ENCODE measurements around the gene CNDP2.

- TF ChIP-seq EZH2 (IDR thresholded peaks at IDR 0.05; ENCODE audit: insufficient read depth, poor library complexity, severe bottlenecking) (no peak), EZH2phosphoT487 (IDR thresholded peaks at IDR 0.05; ENCODE audit: insufficient read depth, low read depth) (no peak)
These were observed 3.9 kb upstream of the CNDP2 start for GRCh38 chr18:74492259-74492658.
